ENCODE data around the gene S100A1.
"Not testable (repeated sequence)": the region's sequence is repeated elsewhere in the genome, so short reads cannot be mapped to it uniquely, and the experiment has no call there.

Gene S100A1

DNA sequence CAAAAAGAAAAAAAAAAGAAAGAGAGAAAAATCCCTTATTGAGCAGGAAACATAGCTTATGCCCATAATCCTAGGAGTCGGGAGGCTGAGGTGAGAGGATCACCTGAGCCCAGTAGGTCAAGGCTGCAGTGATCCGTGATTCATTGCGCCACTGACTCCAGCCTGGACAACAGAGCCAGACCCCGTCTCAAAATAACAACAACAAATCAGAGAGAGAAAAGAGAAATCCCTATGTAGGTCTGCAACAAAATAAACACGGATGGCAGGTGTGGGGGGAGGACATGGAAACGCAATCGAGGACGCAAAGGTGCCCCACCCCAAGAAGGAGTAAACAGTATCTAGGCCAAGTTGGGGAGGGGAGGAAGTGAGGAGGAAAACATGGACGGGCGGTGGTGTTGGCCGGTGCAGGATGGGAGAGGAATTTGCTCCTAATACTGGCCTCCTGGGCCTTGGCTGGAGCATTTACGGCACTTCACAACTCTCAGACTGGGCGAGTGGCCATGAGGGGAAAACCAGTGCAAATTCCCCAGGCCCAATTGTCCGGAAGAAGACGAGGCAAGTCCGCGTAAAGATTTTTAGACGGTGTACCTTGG is 5.0 kb downstream of the S100A1 start:
- no peak for FAIRE-seq

DNA sequence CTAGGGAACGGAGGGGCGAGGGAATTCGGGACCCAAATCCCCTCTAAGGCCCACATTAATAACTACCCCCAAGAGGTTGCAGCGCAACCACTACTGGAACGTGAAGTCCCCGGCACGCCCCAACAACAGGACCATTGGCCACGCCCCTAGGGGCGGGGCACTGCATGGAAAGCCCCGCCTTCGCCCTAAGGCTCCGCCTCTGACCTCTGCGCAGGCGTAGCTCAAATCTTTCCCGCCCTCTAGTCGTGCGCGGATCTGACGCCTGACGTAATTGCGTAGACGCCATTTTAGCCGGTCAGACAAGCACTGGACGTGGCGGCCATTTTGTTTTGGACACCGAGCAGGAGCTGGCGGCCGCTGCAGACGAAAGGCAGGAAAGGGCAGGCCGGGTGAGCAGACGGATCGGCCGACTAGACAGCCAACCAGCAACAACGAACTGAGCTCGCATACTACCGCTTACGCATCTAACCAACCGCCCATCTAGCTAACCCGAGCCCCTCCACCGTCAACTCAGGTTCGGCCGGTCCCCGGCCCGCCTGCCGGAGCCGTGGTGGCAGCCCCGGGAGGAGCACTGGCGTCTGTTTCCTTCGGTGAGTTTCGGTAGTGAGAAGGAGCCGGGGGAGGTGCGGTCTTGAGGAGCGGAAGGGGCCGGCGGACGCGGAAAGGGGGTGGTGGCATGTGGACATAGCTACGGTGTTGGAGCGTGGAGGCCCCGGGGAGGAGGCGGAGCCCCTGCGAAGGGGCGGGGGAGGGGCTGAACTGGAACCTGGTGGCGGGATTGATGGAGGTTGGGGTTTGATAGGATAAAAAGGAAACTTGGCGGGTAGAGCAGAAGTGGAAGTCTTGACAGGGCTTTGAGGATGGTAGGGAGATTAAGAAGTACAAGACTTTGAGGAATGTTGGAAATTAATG is 5.8 kb downstream of the S100A1 start, which contains the start of gene CHTOP:
Gene CHTOP, plus strand, starts transcription at position 313 of the 912 bp plus-strand sequence. CDS start 2,523 bp downstream, outside the sequence.
- FAIRE-seq: peak; percentile 97

DNA sequence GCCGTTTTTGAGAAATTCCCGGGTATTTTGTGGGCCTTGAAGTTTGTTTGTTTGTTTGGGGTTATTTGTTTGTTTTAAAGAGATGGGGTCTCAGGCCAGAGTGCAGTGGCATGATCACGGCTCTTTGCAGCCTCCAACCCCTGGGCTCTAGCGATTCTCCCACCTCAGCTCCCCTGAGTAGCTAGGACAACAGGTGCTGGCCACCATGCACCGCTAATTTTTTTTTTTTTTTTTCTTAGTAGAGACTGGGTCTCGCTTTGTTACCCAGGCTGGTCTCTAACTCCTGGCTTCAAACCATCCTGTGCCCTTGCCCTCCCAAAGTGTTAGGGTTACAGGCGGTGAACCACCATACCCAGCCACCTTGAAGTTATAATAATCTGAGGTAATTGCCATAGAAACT is 7.6 kb downstream of the S100A1 start:
- FAIRE-seq: no peak

DNA sequence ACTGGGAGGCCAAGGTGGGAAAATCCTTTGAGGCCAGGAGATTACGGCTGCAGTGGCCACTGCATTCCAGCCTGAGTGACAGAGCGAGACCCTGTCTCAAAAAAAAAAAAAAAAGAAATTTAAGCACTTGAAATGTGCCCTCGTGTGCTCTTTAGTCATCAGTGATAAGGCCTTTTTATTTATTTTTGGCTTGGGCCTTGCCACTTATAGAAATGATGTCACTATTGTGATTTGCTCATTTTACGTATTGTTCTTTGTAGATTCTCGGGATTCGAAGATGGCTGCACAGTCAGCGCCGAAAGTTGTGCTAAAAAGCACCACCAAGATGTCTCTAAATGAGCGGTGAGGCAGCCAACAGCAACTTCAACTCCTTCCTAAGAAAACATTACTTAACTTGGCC is 8.1 kb downstream of the S100A1 start:
- FAIRE-seq: no peak

DNA sequence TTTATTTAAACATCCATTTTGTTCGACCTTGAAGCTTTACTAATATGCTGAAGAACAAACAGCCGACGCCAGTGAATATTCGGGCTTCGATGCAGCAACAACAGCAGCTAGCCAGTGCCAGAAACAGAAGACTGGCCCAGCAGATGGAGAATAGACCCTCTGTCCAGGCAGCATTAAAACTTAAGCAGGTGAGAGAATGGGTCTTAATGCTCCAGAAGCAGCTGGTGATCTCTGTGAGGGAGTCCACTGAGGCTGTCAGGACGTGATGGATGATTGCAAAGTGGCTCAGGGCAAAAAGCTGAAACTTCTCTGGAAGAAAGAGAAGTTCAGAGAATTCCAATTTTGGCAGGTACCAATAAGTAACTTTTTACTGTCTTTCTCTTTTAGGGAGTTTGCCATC is 10.0 kb downstream of the S100A1 start:
- no peak for FAIRE-seq

DNA sequence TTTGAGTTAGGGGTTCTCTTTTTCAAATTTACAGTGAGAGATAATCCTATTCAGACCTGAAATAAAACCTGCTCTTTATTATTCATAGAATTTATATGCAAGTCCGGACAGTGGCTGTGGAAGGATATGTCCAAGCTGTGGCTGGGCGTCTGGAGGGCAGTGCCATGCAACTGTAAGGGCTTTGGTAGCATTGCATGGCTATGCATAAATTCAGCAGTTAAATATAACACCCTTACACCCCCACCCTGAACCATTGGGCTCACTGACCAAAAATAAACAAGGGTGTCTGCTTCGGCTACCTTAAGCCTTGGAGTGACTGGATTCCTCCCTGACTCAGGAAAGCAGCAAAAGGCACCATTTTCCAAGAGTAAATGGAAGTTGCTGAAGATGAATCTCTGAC is 11.0 kb downstream of the S100A1 start:
- no peak for FAIRE-seq

DNA sequence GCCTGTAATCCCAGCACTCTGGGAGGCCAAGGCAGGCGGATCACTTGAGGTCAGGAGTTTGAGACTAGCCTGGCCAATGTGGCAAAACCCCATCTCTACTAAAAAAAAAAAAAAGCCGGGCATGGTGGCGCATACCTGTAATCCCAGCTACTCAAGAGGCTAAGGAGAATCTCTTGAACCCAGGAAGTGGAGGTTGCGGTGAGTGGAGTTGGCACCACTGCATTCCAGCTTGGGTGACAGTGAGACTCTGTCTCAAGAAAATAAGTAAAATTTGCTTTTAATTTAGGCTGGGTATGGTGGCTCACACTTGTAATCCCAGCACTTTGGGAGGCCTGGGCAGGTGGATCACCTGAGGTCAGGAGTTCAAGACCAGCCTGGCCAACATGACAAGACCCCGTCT is 12.0 kb downstream of the S100A1 start:
- FAIRE-seq: not testable (repeated sequence)

DNA sequence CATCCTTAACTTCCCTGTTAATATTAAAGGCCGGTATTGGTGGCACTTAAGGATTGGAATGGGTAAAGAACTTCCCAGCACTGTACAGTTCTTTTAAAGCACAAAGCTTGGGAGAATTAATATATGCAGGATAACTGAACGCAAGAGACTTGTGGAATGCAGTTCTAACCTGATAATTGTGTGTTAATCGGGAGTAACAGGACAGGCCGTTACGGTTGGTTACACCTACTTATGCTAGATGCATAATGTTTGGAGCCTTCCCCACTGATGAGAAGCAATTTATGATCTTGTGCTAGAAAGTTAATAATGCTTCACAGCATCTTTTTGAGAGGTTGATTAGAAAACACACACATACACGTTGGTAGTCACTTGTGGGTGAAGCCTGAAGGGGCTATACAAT is 12.6 kb downstream of the S100A1 start:
- FAIRE-seq: no peak

DNA sequence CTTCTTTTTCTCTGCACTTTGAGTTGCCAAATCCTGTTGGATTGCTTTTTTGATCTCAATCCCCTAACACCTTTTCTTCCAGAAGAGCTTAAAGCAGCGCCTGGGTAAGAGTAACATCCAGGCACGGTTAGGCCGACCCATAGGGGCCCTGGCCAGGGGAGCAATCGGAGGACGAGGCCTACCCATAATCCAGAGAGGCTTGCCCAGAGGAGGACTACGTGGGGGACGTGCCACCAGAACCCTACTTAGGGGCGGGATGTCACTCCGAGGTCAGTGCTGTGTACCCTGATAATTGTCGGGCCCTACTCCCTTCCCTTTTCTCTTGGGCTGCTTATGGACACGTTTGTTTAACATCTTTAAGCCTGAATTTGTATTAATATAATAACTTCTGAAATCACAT is 13.9 kb downstream of the S100A1 start:
- no peak for FAIRE-seq

DNA sequence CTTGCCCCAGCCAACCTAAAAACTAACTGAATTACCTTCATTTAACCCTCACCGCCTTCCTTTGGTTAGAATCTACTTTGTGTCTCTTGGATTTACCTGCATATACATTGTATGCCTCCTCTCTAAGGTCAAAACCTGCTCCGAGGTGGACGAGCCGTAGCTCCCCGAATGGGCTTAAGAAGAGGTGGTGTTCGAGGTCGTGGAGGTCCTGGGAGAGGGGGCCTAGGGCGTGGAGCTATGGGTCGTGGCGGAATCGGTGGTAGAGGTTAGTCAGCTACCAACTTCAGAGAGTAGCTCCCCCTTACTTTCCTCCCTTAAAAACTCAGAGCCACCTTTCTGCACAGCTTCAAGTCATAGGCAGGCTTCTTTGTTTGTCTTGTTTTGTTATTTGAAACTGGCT is 14.9 kb downstream of the S100A1 start:
- FAIRE-seq: no peak

DNA sequence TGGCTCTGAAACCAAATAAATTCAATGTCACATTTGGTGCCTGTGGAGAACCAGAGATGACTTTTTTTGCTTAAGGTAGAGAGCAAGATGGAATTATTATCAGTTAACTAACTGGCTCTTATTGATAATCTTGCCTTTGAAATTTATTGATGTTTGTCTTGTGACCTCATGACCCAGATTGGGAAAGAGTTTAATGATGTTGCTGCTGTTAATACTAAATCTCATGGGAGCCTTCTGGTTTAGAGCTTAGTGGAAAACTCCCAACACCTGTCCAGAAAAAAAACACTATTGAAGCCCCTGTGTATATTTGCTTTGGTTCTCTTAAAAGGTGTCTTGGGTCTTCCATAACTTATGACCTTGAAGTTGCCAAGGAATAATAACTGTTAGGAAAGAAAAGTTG is 15.6 kb downstream of the S100A1 start:
- no peak for FAIRE-seq

DNA sequence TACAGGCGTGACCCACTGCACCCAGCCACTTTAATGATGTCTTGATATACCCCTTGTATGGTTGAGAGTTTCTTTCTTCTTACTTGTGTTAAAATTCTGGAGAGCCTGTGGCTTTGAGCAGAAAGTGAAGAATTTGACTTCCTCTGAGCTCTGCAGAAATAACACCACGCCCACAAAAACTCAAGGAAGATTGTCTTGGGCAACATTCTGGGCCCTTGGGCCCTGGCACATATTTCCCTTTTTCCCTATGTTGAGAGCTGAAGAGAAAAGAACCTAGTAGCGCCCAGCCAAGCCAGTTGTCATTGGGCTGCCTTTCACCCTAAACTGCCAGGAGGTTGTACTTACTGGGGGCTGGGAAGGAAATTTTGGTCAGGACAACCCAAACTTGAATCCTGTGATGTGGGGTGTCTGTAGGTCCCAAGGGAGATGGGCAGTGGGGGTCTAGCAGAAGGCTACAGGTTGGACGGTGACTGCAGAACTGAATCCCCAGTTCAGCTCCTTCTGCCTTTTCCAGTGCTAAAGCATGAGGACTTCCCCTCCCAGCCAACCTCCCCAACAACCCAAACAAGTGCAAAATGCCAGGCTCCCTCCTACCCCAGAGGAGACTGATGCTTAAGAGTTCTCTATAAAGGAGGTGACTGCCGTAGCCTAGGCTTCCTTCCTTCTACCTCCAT is 18.6 kb downstream of the S100A1 start:
- no peak for FAIRE-seq

DNA sequence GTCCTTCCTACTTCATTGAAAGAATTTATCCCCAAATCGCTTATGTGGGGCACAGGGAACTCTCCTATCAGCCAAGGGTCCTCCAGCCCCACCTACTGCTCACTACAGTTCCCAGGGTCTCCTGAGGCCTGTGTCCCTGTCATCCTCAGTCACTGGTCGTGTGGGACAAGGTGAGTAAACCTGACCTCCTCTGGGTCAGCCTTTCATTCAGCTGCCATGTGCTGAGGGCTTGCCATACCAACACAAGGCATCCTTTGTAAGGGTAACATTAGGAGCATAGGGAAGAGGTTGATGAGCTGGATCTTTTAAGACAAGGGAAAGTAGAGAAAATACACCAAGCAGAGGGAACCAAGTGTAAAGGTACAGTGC is 19.1 kb downstream of the S100A1 start:
- no peak for FAIRE-seq

DNA sequence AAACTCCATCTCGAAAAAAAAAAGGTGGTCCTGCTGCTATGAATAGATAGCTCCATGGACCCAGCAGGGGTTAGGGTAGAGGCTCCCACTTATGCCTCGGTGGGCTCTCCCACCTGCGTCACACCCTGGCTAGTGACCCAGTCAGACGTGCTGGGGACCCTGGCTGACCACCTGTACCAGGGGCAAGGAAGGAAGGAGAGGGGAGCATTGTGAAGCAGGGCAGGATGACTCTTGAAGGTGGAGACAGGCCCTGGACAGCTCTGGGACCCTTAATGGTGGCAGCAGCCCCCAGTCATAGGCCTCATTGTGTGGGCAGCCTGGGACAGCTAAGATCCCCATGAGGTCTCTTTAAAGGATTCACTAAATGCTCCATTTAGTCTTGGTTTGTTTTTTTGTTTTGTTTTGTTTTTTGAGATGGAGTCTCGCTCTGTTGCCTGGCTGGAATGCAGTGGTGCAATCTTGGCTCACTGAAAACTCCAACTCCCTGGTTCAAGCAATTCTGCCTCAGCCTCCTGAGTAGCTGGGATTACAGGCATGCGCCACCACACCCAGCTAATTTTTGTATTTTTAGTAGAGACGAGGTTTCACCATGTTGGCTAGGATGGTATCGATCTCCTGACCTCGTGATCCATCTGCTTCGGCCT is 19.9 kb downstream of the S100A1 start:
- FAIRE-seq: no peak

DNA sequence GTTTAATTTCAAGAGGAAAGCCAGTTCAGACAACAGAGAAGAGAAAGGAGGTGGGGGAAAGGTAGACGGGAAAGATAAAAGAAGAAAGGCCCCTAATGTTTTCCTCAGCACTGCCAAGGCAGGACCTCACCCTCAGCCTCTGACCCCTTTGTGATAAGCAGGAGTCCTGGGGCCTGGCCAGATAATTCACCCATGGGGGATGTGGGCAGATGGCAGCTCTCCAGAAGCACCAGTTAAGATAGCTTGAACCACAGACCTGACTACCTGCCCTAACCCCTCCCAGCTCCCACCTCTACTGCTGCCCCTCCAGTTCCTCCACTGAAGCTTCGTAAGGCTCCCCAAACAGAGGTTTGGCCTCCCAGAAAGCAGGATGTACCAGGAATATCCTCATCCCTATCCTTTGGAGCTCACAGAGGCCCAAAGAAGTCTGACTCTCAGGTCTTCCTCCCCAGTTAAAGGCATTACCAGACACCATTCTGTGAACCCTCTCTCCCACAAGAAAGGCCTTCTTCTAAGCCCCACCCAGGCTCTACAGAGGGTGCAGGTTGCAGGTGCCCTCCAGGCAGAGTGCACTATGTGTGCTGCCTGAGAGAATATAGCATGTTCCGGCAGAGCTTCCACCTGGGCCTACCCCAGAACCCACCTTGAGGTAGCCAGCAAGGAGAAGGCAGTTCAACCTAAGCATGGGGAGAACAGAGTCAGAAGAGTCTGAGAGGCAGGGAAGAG is 21.1 kb downstream of the S100A1 start:
- no peak for FAIRE-seq

DNA sequence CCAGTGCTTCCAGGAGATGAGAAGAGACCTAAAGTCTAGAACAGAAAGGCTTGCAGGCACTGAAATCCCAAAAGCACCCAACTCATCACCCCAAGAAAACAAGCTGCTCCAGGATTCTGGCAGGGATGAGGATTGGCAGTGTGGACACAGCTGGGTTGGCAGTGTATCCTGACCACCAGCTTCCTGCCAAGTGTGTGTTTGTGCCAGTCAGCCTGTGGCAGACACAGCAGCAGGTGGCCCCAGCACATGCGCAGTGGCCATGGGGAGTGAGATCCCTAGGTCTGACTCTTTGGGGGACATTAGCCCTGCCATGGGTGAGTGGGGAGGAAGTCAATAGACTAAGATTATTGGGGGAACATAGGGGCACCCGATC is 21.6 kb downstream of the S100A1 start:
- no peak for FAIRE-seq

DNA sequence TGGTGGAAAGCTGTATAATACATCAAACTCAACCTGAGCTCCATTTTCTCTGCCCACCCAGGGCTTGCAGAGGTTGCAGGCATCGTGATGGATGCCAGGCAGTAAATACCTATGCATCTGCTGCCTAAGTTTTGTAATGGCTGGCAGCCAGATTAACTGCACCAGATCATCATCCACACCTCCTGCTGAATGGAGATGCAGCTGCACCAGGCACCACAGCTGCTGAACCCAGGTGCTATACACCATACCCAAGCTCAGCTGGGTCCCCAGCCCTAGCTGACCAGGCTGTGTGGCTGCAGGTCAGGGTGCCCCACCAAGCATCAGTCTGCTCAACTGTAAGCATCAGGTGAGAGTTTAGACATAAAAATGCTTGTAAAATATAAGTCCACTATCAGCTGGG is 23.5 kb downstream of the S100A1 start:
- no peak for FAIRE-seq

DNA sequence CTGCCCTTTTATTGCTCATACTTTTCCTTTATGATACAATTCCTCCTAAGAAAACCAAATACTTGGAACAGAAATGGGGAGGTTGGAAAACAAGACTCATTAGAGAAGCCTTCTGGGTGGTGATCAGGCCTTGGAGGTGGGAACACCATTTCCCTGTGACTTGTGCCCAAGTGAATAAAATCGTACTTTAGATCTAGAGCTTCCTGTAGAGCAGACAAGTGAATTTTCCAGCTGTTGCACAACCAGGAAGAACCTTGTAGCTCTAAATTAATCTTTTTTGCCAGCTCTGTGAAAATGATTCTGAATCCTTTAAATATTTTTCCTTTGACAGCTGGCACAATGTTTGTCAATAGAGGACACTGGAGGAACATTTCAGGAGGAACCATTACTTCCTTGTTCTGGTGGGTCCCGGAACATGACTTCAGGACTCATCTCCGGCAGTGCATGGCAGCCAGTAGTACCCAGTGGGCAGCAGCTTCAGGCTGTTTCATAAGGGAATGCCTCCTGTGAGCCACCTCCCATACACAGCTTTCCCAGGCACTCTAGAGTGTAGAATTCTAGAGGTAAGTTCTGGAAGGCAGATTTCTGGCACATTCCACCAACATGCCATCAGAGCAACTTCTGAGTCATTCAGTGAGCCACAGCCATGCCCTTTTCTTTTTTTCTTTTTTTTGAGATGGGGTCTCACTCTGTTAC is 24.7 kb downstream of the S100A1 start:
- no peak for FAIRE-seq

DNA sequence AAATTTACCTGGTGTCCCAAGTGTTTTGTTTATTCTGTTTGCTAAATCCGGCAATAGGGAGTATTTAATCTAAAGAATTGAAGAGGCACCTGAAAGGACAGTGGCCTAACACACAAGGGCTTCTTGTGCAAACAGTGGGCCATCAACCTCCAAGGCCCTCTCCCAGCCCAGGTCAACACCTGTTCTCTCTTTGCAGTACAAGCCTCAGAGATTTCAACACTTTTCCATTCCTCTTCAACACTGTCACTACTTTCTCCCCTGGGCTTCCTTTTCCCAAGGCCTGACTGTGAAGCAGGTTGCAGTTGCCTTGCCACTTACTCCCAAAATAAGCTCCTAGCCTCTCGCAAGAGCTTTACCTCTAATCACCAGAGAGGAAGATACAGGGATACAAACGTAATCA is 27.1 kb downstream of the S100A1 start:
- no peak for FAIRE-seq

DNA sequence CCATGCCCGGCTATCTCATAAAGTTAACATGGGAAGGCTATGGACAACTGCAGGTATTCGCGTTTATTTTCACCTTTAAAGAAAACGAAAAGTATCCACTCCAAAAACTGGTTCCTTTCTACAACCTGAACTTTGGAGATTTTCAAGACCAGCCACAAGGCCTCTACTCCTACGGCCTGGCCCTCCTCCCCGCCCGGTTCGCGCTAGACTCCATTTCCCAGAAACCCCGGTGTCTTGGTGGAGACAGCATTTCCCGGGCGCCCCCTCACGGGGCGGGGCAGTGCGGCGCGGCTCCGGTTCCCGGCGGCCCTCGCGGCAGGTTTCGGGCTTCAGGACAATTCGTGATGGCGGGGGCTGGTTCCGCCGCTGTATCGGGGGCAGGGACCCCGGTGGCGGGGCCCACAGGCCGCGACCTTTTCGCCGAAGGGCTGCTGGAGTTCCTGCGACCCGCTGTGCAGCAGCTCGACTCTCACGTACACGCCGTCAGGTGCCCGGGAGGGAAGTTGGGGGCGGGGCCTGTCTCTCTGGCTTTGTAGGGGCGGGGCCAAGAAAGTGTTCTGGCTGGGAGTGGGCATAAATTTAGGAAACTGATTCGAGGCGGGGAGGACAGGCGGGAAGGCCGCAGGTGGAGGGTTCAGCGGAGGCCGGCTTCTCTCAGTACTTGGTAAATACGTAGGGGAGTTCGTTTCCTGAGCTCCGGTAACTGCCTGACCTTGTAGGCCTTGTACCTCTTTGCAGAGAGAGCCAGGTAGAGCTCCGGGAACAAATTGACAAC is 30.4 kb downstream of the S100A1 start, which contains the start of gene SNAPIN:
Gene SNAPIN, plus strand, starts transcription at position 304 of the 775 bp plus-strand sequence. Its CDS starts 41 bp downstream, at position 345.
- peak; percentile 93 for FAIRE-seq

DNA sequence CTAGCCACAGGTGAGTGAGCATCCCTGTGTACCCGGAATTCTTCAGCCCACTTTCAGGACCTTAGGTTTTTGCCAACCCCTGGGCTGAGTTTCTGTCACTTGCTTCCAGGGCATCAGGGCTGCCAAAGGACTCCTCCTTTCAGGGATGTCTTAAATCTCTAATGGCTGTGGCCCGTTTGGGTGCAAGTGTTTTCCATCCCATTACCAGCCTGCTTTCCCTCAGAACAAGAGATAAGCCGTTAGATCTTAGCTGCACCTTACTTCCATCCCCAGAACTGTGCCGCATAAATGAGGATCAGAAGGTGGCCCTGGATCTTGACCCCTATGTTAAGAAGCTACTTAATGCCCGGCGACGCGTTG is 30.9 kb downstream of the S100A1 start:
- FAIRE-seq: no peak

Data from TTC549 (cell line).